ENCODE measurements around the gene LRRC32.

LRRC32 gene, protein sequence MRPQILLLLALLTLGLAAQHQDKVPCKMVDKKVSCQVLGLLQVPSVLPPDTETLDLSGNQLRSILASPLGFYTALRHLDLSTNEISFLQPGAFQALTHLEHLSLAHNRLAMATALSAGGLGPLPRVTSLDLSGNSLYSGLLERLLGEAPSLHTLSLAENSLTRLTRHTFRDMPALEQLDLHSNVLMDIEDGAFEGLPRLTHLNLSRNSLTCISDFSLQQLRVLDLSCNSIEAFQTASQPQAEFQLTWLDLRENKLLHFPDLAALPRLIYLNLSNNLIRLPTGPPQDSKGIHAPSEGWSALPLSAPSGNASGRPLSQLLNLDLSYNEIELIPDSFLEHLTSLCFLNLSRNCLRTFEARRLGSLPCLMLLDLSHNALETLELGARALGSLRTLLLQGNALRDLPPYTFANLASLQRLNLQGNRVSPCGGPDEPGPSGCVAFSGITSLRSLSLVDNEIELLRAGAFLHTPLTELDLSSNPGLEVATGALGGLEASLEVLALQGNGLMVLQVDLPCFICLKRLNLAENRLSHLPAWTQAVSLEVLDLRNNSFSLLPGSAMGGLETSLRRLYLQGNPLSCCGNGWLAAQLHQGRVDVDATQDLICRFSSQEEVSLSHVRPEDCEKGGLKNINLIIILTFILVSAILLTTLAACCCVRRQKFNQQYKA

DNA sequence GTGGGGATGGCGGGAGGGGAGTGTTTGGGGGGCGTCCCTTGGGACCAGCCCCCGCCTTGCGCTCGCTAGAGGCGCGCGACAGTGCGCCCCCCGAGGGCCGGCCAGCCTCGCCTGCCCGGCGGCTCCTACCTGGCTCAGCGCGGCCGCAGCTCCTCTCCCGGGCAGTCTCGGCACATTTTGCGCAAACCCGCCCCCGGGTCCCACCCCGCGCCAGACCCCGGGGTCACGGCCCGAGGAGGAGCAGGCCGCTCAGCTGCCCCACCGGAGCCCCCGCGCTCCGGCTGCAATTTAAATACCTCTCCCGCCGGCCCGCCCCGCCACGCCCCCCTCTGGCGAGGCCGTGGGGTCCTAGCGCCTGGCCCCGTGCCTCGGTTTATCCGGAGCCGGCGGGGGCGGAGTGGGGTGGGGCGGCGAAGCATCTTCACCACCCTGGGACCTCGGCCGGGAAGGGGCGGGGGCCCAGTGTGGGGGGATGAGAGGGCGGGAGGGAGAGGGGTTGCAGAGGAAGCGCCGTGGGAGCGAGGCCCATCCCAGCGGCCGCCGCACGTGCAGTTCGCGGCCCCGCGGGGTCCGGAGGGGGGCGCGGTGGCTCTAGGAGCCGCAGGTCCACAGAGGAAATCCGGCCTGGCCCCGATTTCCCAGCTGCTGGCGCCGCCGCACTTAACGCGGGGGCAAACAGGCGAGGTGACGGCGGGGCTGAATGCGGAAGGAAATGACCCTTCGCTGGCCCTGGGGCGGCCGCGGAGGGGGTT, at the start of gene LRRC32:
Gene LRRC32 (minus strand): TSS at position 263 of the 752 bp plus-strand sequence. CDS start 4,793 bp downstream, outside the sequence.
- peak; percentile 25 for DNase-seq (ENCODE audit: low read depth)

DNA sequence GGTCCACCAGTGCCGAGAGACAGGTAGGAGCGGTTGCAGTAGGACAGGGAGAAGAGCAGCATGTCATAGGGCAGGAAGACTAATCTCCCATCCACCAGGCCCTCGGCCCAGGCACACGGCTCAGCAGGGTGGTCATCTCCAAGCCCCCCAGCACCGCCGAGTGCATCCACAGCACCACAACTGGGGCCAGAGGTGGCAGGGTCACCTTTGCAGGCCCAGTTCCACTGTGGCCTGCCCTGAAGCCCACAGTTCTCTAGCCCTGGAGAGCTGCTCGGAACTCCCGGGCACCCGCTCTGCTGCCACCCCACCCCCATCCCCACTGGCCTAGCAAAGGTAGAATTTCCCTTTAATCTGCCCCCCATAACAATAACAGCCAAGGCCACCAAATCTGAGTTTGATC, 49.1 kb upstream of the LRRC32 start:
- DNase-seq (ENCODE audit: low read depth), result no peak

DNA sequence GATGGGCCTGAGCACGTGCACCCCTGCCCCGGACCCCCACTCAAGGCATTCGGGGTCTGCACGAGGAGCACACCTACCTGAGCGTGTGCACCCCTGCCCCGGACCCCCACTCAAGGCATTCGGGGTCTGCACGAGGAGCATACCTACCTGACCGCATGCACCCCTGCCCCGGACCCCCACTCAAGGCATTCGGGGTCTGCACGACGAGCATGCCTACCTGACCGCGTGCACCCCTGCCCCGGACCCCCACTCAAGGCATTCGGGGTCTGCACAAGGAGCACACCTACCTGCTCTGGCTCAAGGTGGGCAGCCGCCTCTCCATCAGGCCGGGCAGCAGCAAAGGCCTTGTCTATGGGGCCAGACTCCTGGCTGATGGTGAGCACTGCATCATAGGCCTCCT, 48.7 kb upstream of the LRRC32 start:
- DNase-seq (ENCODE audit: low read depth), result no peak

DNA sequence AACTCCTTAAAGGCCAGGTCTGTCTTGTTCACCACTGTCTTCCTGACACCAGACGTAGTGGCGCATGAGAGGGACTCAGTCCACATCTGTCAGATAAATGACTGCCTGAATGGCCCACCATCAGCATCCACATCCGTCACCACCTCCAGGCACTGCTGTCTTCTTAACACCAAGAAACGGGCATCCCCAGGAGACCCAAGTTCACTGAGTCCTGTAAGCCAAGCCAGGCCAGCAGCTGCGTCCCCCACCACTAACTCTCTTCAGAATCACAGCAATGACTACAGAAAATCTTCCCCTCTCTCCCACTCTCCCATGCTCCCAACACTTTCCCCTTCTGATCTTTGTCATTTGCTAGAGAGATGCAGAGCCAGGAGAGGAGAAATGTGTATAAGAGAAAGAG, 47.3 kb upstream of the LRRC32 start:
- DNase-seq (ENCODE audit: low read depth), result no peak

DNA sequence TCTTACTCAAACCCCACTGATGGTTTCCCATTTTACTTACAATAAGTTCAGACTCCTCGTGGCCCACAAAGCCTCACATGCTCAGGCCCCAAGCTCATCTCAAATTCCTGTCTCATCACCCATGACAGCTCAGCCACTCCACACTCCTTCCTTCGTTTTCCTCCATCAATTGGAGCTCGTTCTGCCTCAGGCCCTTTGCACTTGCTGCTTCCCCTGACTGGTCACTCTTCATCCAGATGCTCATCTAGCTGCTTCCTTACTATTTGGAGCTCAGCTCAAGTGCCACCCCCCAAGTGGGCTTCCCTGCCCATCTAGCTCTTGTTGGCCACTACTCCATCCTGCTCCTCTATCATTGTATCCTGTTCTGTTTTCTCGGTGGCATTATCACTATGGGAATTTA, 46.8 kb upstream of the LRRC32 start:
- DNase-seq (ENCODE audit: low read depth), result no peak

DNA sequence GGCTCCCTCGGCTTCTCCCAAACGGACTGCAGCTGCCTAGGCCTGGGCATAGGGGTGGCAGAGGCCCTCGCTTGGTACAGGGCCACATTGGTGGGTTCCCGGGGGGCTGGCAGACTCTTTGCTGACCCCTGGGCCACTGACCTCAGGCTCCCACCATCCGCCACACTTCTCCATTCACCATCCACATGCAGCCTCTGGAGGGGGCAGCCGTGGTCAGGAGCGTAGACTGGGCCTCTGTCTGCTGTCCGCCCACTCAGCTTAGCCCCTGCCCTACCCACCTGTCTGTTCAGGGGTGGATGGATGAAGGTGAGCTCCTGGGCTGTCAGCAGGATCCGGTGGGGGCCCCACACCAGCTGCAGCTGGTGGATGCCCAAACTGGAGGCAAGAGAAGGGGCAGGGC, 45.7 kb upstream of the LRRC32 start:
- no peak for DNase-seq (ENCODE audit: low read depth)

DNA sequence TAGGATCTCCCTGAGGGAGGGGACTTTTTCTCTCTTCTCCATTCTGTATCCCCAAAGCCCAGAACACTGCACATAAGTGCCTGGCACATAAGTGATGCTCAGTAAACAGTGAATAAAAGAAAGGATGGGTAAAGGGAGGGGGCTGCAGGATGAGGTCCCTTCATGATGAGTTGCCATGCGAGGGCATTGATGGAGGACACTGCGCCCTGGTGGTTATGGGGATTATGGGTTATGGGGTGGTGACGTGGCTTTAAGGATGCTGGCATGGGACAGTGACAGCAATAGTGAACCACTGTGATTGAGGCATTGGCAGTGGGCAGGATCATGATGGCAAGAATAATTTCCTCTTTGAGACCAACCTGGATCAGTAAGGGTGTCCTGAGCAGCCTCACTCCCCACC, 43.9 kb upstream of the LRRC32 start:
- DNase-seq (ENCODE audit: low read depth), result no peak

DNA sequence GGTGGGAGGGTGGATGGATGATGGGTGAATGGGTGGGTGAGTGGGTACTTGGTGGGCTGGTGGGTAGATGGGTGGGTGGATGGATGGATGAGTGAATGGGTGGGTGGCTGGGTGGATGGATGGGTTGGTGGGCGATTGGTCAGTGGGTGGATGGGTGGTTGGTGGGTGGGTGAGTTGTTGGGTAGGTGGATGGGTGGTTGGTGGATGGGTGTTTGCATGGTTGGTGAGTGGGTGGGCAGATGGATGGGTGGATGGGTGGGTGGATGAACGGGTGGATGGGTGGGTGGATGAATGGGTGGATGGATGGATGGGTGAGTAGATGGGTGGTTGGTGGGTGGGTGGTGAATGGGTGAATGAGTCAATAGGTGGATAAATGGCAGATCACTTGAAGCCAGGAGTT, 43.0 kb upstream of the LRRC32 start:
- no peak for DNase-seq (ENCODE audit: low read depth)

DNA sequence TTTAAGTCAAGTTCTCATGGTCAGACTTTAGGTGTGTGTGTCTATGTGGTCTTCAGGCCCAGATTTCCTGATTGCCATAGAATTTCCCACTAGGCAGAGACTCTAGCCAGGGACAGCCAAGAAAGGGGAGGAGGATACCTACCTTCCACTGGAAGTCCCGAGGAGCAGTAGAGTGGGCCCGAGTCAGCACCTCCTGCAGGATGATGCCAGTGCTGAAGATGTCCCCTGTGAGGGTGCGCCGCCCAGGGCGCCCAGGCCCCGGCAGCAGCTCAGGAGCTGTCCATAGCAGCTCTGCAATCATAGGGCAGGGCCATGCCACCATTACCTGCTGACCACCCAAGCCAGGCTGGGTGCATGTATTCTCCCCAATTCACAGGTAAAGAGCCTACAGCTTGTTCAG, 41.6 kb upstream of the LRRC32 start:
- no peak for DNase-seq (ENCODE audit: low read depth)

DNA sequence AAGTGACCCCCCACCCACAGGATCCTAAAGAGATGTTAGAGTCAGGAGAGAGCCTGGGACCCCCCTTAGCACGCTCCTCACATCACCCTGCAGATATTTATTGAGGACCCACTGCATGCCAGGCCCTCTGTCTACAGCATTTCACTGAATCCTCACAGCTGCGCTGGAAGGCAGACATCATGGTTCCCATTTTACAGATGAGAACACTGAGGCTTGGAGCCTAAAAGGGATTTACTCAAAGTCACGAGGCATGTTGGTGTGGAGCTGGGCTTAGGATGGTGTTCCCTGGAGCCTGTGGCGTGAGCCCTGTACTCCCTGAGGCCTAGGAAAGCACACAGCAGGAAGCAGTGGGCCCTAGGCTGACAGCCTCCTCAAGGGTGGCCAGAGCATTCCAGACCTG, 39.2 kb upstream of the LRRC32 start:
- no peak for DNase-seq (ENCODE audit: low read depth)

DNA sequence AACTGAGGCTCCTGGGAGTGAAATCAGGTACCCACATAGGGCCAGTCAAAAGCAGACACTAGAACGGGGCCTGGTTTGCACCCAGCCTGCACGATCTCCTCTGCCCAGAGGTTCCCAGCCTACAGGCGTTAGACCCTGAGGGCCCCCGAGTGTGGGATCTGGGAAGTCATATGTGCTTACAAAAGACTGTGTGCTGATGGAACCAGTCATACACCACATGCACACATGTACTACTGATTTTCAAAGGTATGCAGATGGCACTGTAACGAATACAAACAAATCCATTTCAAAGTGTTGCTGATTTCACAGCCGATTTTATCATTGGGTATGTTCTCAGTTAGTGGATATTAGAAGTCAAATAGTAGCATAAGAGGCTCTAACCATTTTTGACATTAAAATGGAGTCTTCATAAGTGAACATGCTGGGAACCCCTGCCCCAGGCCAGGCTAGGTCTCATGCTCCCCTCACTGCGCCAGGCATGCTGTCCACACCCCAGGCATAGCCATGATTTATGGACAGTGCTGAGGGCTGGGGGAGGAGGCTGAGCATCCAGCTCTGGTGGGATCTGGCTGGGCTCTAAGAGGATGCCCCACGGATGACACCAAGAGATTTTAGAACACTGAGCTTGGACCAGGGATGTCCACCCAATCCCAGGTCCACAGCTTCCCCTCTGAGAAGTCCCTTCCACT, 38.6 kb upstream of the LRRC32 start:
- no peak for DNase-seq (ENCODE audit: low read depth)

DNA sequence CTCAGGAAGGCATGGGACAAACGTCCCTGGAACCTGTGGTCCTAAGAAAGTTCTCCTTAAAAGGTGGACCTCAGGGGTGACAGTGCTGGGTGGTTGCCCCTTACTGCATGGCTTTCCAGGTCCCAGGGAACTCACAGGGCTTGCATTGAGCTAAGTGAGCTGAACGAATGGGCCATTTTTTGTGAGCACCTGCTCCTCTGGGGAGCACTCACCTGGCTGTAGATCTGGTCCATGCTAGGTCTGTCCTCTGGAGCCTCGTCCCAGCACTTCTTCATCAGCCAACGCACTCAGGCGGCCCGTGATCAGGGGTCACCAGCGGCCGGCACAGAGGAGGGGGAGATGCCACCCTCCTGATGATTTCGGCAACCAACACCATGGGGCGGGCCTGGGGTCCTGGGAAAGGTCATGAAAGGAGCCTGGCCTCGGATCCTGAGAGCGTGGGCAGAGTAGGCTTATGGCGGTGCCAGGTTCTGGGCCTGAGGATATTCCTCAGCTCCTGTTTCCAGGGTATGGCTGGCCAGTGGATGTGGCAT, 36.8 kb upstream of the LRRC32 start:
- DNase-seq (ENCODE audit: low read depth), result no peak

DNA sequence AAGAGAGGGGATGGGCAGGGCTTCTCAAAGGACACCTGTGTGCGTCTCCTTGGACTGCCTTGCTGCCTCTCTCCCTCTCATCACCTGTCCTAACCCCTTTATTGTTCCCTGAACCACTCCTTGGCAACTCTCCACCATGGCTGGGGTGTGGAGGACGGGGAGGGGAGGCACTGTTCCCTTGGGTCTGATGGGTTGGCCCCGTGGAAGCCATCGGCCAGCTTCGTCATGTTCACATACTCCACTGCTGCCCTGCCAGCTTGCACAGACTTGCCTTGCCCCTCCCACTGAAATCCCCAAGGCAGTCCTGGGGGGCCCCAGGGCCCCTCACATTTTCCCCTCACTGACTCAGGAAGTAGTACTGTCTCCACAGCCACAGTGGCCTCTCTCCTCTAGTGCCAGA, 36.1 kb upstream of the LRRC32 start:
- DNase-seq (ENCODE audit: low read depth), result no peak

DNA sequence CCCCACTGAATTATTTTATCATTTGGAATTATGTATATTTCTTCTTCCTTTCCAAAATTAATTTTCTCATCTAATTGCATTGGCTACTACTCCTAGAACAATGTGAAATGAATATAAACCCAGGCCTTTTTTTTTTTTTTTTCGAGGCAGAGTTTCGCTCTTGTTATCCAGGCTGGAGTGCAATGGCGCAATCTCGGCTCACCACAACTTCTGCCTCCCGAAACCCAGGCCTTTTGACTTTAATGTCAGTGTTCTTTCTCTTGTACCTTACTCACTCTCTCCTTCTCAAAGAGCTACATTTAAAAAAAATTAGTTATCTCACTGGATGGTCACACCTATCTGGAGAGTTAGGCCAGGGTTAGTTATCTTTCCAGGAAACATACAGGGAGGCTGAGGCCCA, 35.3 kb upstream of the LRRC32 start:
- no peak for DNase-seq (ENCODE audit: low read depth)

DNA sequence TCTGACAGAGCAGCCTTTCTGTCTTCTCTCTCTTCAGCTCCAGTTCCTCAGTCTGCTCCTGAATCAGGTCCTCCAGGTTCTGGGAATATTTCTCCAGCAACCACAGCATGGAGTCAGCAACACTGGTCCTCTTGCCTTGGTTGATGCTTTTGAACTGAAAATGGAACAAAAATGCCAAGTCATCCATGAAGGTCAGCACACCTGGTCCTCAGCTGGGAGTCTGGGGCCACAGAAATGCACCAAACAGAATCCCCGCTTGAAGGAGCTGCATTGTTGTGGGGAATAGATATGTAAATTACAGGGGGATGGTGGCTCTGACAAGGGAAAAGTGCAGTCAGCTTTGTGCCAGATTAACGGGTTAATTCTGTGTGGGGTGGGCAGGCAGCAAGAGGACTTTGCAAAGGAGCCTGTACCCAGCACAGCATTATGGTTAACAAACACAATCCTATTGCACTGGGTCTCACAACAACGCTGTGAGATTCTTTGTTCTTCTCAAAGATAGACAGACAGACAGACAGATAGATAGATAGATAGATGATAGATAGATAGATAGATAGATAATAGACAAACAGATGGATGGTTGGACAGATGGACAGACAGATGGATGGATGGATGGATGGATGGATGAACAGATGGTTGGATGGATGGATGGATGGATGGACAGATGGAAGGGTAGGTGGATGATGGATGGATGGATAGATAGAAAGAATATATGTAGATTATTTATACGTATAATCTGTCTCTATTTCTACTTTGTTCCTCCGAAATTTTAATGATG, 33.8 kb upstream of the LRRC32 start:
- DNase-seq (ENCODE audit: low read depth), result no peak

DNA sequence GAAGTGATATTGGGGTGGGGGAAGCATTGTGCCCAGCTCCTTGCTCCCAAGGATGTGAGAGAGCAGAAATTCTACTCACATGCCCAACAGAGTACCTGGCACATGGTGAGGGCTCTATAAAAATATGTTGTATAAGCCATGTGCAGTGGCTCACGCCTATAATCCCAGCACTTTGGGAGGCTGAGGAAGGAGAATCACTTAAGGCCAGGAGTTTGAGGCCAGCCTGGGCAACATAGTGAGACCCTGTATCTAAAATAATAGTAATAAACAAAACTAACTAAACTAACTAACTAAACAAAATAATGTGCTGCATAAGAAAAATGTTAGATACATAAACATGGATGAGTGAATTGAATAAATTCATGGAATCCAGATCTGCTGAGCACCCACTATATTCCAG, 33.2 kb upstream of the LRRC32 start:
- no peak for DNase-seq (ENCODE audit: low read depth)

DNA sequence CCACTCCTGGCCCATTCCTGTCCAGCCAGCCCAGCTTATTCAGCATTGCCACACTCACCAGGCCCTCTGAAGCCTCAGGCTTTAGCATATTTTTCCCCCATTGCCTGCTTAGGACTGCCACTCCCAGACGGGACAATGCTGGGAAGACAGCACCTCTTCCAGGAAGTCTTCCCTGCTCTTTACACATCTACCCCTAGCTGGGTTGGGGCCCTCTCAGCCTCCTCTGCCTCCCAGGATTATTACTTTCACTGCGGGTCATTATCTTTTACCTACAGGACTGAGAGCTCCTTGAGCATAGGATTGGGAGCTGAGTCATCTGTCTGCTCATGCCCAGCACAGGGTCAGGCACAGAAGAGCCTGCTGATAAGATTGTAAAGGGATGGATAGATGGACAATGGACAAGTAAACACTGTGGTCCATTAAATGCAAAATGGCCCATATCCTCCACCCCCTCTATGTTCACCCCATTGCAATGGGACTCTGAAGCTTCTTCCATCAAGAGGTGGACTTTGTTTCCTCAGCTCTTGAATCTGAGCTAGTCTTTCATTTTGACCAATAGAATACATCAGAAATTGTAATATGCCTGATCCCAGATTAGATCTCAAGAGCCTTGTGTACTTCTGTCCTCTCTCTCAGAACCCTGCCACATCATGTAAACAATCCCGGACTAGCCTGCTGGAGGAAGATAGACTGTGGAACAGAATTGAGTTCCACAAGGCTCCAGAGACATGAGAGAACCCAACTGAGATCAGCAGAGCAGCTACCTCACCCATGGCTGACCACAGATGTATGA, 32.0 kb upstream of the LRRC32 start:
- no peak for DNase-seq (ENCODE audit: low read depth)

DNA sequence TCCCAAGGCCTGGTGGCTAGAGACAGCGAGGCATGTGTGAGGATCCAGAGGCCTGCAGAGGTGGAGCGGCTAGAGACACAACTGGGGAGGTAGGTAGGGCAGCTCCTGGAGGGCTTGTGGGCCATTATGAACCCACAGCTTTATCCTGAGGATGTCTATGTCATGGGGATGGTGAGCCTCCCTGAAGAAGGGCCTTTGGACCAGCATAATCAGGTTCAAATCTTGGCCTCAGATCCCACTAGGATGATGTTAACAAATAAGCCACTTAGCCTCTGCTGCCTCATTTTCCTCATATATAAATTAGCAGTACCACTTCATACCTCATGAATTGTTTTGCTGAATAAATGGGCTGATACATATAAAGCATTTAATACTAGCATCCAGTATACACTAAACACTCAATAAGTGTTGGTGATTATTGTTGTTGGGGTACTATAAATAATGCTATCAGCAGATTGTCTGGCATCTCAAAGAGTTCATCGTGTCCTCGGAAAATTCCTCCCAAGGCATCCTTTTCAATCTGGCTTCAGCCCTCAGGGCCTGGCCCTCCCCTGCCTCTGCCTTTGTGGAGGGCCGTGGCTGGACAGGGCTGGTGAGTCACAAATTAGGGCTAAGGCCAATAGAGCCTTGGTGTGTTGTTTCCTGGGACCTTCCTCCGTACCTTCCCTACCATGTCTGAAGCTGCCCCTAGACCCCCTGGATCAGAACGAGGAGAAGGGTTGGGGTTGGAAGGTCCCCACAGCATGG, 30.9 kb upstream of the LRRC32 start:
- DNase-seq (ENCODE audit: low read depth), result no peak

DNA sequence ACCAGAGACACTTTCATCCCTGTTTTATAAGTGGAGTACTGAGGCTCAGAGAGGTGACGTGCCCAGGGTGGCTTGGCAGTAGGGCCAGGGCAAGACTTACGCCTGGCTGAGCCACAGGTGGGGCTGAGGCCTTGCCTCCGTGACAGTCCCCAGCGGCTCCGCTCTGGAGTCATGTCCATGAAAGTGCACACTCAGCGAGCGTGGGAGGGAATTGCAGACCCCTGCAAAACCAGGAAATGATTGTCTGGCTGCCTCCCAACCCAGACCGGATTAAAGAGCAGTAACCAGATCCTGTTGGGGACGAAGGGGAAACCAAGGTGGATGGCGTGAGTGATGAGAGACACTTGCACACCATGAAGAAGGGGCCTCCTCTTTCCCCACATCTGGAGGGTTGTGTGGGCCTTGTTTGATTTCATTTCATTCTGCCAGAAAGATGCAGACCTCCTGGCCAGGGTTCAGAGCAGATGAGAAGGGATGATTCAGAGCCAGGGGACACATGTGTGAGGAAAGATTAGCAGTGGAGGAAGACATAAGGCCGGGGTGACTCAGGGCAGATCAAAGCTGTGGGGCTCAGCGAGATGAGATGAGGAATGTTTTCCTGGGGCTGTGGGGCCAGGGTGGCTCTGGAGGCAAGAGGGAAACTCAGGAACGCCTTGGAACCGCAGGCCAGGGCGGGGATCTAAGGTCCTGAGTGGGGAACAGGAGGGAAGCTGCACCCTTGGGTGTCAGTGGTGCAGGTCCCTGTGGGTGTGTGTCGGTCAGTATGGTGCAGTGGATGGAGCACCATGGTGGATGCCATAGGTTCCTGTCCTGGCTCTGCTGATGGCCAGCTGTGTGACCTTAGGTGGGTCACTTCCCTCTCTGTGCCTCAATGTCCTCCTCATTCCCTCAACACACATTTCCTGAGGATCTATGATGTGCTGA, 29.9 kb upstream of the LRRC32 start:
- DNase-seq (ENCODE audit: low read depth), result no peak

All from activated T-cell treated with anti-CD3 and anti-CD28 coated beads for 48 hours (primary cell).